WTC11 (cell line): ENCODE results near the gene NPAS3. TPM values are rescaled to one million over a fixed set of nuclear protein-coding genes. Genes with fewer than 3 reads are reported as not detected.

ENCODE experiments used
- ATAC-seq: fragments of 200-7000 bp; cut with Tn5 transposase; 2 replicates; pipeline ENCODE4 v1.10.0; 2021; ENCODE audit warnings: mild to moderate bottlenecking, moderate library complexity
- CTCF ChIA-PET: fragments of 300-600 bp; sonication (Branson Sonifier 250); formaldehyde crosslinking; loops from one replicate; lab custom pipeline; 2021; ENCODE audit warnings: antibody characterized with exemption; lab: Charles Lee
- POLR2A ChIA-PET: fragments of 350-600 bp; sonication (Branson Sonifier 250); formaldehyde crosslinking; loops from one replicate; lab custom pipeline; 2021; ENCODE audit warnings: antibody characterized with exemption; lab: Charles Lee
- DNase-seq: peaks from one replicate; pipeline ENCODE4 v3.0.0; 2021; ENCODE audit warnings: low spot score
- H3K27ac Mint-ChIP-seq: 2 replicates; pipeline ENCODE4 v1.8.0; 2021; ENCODE audit warnings: mixed read lengths
- H3K27me3 Mint-ChIP-seq: 2 replicates; pipeline ENCODE4 v1.8.0; 2021; ENCODE audit warnings: low read depth, mild to moderate bottlenecking, moderate library complexity, mixed read lengths
- H3K36me3 Mint-ChIP-seq: 2 replicates; pipeline ENCODE4 v1.8.0; 2021; ENCODE audit warnings: mixed read lengths
- H3K4me1 Mint-ChIP-seq: 2 replicates; pipeline ENCODE4 v1.8.0; 2022; ENCODE audit warnings: mixed read lengths
- H3K4me3 Mint-ChIP-seq: 2 replicates; pipeline ENCODE4 v1.8.0; 2021; ENCODE audit warnings: mild to moderate bottlenecking, moderate library complexity, mixed read lengths
- H3K9me3 Mint-ChIP-seq: 2 replicates; pipeline ENCODE4 v1.8.0; 2021; ENCODE audit warnings: mixed read lengths
- ATF6 ChIP-seq: sonication (generic); formaldehyde crosslinking; IDR thresholded peaks from 2 replicates; pipeline ENCODE4 v1.8.1; 2023; ENCODE audit warnings: mild to moderate bottlenecking, missing genetic modification reagents
- CDX4 ChIP-seq: fragments of 250-450 bp; sonication (Bioruptor Pico); IDR thresholded peaks from 2 replicates; pipeline ENCODE4 v1.9.0; 2021; ENCODE audit warnings: moderate library complexity, mild to moderate bottlenecking, inconsistent platforms, borderline replicate concordance
- E2F5 ChIP-seq: sonication (generic); formaldehyde crosslinking; IDR thresholded peaks from 2 replicates; pipeline ENCODE4 v1.8.1; 2022; ENCODE audit warnings: mild to moderate bottlenecking, moderate library complexity, missing genetic modification reagents
- ELF4 ChIP-seq: sonication (generic); formaldehyde crosslinking; IDR thresholded peaks from 2 replicates; pipeline ENCODE4 v1.8.1; 2022; ENCODE audit warnings: low read depth, mild to moderate bottlenecking, moderate library complexity, missing genetic modification reagents
- FOXJ3 ChIP-seq: sonication (generic); formaldehyde crosslinking; IDR thresholded peaks from 2 replicates; pipeline ENCODE4 v1.9.0; 2021; ENCODE audit warnings: missing genetic modification reagents, mild to moderate bottlenecking, borderline replicate concordance
- FOXP4 ChIP-seq: sonication (generic); formaldehyde crosslinking; IDR thresholded peaks from 2 replicates; pipeline ENCODE4 v1.8.0; 2022; ENCODE audit warnings: mild to moderate bottlenecking, missing genetic modification reagents
- GRHL2 ChIP-seq: fragments of 250-450 bp; sonication (Bioruptor Pico); IDR thresholded peaks from 2 replicates; pipeline ENCODE4 v1.8.0; 2022; ENCODE audit warnings: mild to moderate bottlenecking, moderate library complexity; ENCODE audit not compliant: insufficient replicate concordance, severe bottlenecking
- IRF1 ChIP-seq: sonication (generic); formaldehyde crosslinking; IDR thresholded peaks from 2 replicates; pipeline ENCODE4 v1.8.0; 2023; ENCODE audit warnings: missing genetic modification reagents
- JUN ChIP-seq: sonication (generic); formaldehyde crosslinking; IDR thresholded peaks from 2 replicates; pipeline ENCODE4 v1.8.0; 2023; ENCODE audit warnings: mild to moderate bottlenecking, missing genetic modification reagents
- MAX ChIP-seq: sonication (generic); formaldehyde crosslinking; IDR thresholded peaks from 2 replicates; pipeline ENCODE4 v1.8.0; 2022; ENCODE audit warnings: mild to moderate bottlenecking, missing genetic modification reagents
- NR2C2 ChIP-seq: sonication (generic); formaldehyde crosslinking; IDR thresholded peaks from 2 replicates; pipeline ENCODE4 v1.8.0; 2022; ENCODE audit warnings: mild to moderate bottlenecking, missing genetic modification reagents
- RORB ChIP-seq: fragments of 250-450 bp; sonication (Bioruptor Pico); IDR thresholded peaks from 2 replicates; pipeline ENCODE4 v1.9.0; 2021; ENCODE audit warnings: mild to moderate bottlenecking
- TEAD1 ChIP-seq: sonication (generic); formaldehyde crosslinking; IDR thresholded peaks from 2 replicates; pipeline ENCODE4 v1.8.0; 2022; ENCODE audit warnings: mild to moderate bottlenecking, missing genetic modification reagents
- TEAD4 ChIP-seq: sonication (generic); formaldehyde crosslinking; IDR thresholded peaks from 2 replicates; pipeline ENCODE4 v1.8.0; 2022; ENCODE audit warnings: mild to moderate bottlenecking, missing genetic modification reagents
- ZBTB21 ChIP-seq: sonication (generic); formaldehyde crosslinking; IDR thresholded peaks from 2 replicates; pipeline ENCODE4 v1.8.1; 2023; ENCODE audit warnings: mild to moderate bottlenecking, missing genetic modification reagents, borderline replicate concordance
- ZBTB43 ChIP-seq: sonication (generic); formaldehyde crosslinking; IDR thresholded peaks from 2 replicates; pipeline ENCODE4 v1.8.1; 2023; ENCODE audit warnings: mild to moderate bottlenecking, missing genetic modification reagents
- ZNF219 ChIP-seq: sonication (generic); formaldehyde crosslinking; IDR thresholded peaks from 2 replicates; pipeline ENCODE4 v1.8.0; 2023; ENCODE audit warnings: missing genetic modification reagents, mild to moderate bottlenecking, borderline replicate concordance
- ZNF281 ChIP-seq: sonication (generic); formaldehyde crosslinking; IDR thresholded peaks from 2 replicates; pipeline ENCODE4 v1.8.0; 2023; ENCODE audit warnings: mild to moderate bottlenecking, missing genetic modification reagents
- ZNF532 ChIP-seq: fragments of 250-450 bp; sonication (Bioruptor Pico); IDR thresholded peaks from 2 replicates; pipeline ENCODE4 v1.9.0; 2021; ENCODE audit warnings: mild to moderate bottlenecking, borderline replicate concordance
- total RNA-seq: library from RNA; stranded (reverse); gene quantifications from 3 replicates; pipeline ENCODE4 v1.2.3, GENCODE V29; 2021

Gene NPAS3
- total RNA-seq, 1 experiment from 2014 or later: 3.2 TPM

GRCh38 chr14:33717866-33718265, 779.2 kb downstream of the NPAS3 start:
- TF ChIP-seq MAX (no peak), RORB (no peak), FOXP4 (CRISPR knock-in tag) (no peak), ZNF281 (CRISPR knock-in tag) (no peak), TEAD1 (CRISPR knock-in tag) (no peak)
- Mint-ChIP-seq H3K27me3 (no peaks in the 10 kb centered on the region), H3K4me1 (peaks cover 8% of the 10 kb centered on the region), H3K4me3 (no peak overlapping the region), H3K9me3 (peaks cover 3% of the 10 kb centered on the region), H3K27ac (no peak overlapping the region), H3K36me3 (no peaks in the 10 kb centered on the region)
- ATAC-seq: no peak
- CTCF ChIA-PET: interaction anchor here (0.9 kb wide), 1 partner anchor 583 kb away, joined by 3 read pairs; no protein-coding TSS in a partner anchor
- POLR2A ChIA-PET: no interaction called here
- no peak for DNase-seq

GRCh38 chr14:33720284-33720787, 781.7 kb downstream of the NPAS3 start:
- CTCF ChIA-PET: no interaction called here
- peaks cover 8% of the 10 kb centered on the region for H3K4me1 Mint-ChIP-seq
- H3K9me3 Mint-ChIP-seq: peaks cover 3% of the 10 kb centered on the region
- DNase-seq: no peak
- H3K27ac Mint-ChIP-seq: no peak overlapping the region
- POLR2A ChIA-PET: no interaction called here
- H3K27me3 Mint-ChIP-seq: no peaks in the 10 kb centered on the region
- no peak overlapping the region for H3K4me3 Mint-ChIP-seq
- ATAC-seq: no peak
- H3K36me3 Mint-ChIP-seq: no peaks in the 10 kb centered on the region
- TF ChIP-seq ZNF532 (CRISPR knock-in tag) (no peak), JUN (no peak), TEAD4 (CRISPR knock-in tag) (no peak), ZNF219 (CRISPR knock-in tag) (no peak), ELF4 (CRISPR knock-in tag) (no peak), FOXJ3 (CRISPR knock-in tag) (no peak), ZBTB21 (CRISPR knock-in tag) (no peak), NR2C2 (no peak), ZBTB43 (CRISPR knock-in tag) (no peak), E2F5 (no peak), ATF6 (CRISPR knock-in tag) (no peak), IRF1 (no peak), GRHL2 (CRISPR knock-in tag) (no peak), CDX4 (CRISPR knock-in tag) (no peak)
